Hematopoietic multipotent progenitor cell treated with erythropoietin and hydrocortisone succinate and interleukin-3 and kit ligand, for 17 days (in vitro differentiated cells): ENCODE results near the gene FXYD3.

ENCODE experiments used
- DNase-seq: peaks from one replicate; pipeline ENCODE4 v3.0.0-alpha.2; 2015; ENCODE audit warnings: low spot score

Gene FXYD3, protein sequence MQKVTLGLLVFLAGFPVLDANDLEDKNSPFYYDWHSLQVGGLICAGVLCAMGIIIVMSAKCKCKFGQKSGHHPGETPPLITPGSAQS

GRCh38 chr19:35115177-35115951, at the start of gene FXYD3:
TSS of gene FXYD3 (plus strand) at chr19:35115823. CDS start at chr19:35119377, 3,554 bp downstream.
- DNase-seq: no peak

DNA sequence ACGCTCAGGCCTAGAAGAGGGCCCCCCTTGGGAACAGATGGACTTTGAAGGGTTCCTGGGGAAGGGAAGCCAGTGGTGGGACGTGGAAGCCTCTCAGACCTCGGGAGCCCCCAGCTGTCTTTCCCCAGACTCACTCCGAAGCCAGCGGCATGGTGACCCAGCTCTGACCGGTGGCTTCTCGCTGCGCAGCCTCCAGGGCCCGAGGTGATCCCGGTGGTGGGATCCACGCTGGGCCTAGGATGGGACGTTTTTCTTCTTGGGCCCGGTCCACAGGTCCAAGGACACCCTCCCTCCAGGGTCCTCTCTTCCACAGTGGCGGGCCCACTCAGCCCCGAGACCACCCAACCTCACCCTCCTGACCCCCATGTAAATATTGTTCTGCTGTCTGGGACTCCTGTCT, 49.5 kb upstream of the FXYD3 start:
- no peak for DNase-seq

- DNase-seq: peak; percentile 80
These were observed 48.7 kb upstream of the FXYD3 start for GRCh38 chr19:35066691-35067563.

- DNase-seq: no peak
These were observed 46.5 kb upstream of the FXYD3 start for GRCh38 chr19:35068941-35069634.

DNA sequence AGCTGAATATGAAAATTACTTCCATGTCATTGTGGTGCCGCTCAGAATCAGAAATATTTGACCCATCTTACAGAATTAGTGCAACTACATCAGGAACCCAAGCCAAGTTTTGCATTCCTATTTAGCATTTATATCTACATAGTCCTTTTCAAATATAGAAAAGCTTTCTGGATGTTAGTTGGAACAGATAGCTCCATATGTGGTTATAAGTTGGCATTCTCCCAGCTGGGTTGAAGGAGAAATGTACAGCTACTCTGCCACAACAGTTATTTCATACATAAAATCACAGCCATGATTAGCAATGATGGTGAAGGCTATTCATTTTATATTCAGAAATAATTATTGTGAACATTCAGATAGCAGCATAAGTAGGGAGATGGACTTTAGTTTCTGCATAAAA, 45.9 kb upstream of the FXYD3 start:
- DNase-seq: no peak

GRCh38 chr19:35070471-35070870, 45.2 kb upstream of the FXYD3 start:
- DNase-seq: no peak

GRCh38 chr19:35073516-35073915, 42.1 kb upstream of the FXYD3 start:
- no peak for DNase-seq

DNA sequence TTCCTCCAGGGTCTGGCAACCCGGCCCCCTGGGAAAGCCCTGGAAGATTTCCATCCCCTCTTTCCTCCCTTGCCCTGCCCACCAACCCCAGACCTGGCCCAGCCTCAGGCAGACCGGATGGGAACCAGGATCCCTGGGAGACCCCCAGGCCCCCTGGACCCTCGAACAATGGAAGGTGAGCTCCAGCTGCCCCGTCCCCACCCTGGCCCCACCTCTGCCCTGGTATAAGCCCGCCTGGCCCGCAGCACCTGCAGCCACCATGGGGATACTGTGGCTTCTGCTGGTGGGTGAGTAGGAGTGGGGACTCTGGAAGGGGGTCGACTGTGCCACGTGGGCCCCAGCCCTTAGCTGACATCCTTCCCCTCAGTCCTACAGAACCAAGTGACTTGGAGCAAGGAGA, 41.7 kb upstream of the FXYD3 start:
- no peak for DNase-seq

DNA sequence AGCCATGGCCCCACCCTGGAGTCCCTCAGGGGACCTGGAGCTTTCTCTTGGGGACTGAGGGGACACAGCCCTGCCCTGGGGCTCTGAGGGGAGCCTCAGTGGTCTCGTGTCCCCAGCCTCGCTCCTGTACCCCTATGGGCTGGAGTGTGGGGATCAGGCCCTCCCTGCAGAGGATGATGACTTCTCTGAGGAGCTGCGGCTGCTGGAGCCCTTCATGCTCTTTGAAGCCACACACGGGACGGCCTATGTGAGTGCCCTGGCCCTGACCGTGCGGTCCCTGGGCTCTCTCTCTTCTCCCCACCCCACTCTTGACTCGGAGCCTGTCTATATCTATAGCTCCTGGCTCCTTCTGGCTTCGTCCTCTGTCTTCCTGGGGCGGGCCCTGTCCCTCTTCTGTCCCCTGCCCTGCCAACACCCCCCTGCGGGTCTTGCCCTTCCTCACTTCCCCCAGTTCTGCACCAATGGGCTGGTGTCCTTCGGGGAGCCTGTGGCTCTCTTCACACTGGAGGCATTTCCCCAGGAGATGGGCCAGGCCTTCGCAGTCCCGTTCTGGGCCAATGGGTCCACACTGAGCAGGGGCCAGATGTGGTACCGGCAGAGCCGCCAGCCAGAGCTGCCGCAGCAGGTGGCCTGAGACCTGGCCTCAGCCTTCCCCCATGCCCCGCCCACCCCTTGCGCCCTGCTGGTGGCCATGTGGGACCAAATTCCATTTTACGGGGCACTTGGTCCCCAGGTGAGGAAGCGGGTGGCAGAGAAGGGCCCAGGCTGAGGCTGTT, 41.0 kb upstream of the FXYD3 start:
- DNase-seq: no peak

- DNase-seq: no peak
These were observed 40.2 kb upstream of the FXYD3 start for GRCh38 chr19:35075202-35076025.

- DNase-seq: no peak
These were observed 39.6 kb upstream of the FXYD3 start for GRCh38 chr19:35076026-35076370.

DNA sequence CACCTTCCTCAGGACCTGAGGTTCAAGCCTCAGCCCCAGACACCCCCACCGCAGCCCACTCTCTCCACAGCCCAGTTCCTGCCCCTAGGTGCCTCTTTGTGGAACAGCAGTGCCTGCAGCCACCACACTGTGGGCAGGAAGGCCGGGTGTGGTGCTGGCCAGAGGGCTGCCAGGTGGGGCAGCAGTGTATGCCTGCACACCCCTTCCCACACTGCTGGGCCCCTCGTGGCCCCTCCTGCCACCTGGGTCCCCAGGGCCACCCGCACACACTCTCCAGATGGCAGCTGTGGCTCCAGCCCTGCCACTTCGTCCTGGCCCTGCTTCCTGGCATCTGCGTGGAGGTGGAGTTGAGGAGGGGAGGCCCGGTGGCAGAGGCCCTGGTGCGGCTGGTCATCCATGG, 39.0 kb upstream of the FXYD3 start:
- DNase-seq: no peak

- DNase-seq: no peak
These were observed 38.0 kb upstream of the FXYD3 start for GRCh38 chr19:35077411-35078223.

DNA sequence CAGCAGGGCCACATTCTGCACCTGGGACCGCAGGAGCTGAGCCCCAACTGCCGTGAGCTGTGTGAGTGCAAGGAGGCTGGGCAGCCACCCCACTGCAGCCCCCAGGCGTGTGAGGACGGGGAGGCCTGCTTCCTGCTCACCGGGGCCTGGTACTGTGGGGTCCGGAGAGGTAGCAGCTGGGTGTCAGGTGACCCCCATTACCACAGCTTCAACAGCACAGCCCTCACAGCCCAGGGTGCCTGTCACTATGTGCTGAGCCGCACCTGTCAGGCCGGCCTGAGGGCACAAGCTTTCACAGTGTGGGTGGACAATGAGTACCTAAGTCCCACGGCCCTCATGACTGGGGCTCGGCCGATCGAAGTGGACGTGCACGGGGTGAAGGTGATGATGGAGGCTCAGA, 35.8 kb upstream of the FXYD3 start:
- DNase-seq: no peak

DNA sequence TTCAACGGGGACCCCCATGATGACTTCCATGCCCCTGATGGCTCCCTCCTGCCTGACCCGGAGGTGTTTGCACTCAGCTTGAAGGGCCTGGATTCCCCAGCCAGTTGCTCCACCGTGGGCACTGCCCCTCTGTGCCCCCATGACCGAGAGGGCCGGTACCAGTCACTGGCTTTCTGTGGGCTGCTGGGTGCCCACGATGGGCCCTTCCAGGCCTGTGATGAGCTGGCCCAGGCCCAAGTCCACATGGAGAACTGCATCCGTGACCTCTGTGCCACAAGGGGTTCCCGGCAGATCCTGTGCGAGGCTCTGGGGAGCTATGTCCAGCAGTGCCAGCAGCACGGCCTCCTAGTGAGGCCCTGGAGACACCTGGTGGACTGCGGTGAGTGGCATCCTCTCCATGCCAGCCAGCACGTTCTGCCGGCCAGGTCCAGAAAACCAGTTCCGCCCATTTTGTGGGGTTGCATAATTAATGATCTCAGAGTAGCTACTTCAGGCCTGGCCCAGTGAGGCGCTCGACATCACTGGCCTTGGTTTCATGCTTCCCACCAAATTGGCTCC, 34.9 kb upstream of the FXYD3 start:
- DNase-seq: no peak

DNA sequence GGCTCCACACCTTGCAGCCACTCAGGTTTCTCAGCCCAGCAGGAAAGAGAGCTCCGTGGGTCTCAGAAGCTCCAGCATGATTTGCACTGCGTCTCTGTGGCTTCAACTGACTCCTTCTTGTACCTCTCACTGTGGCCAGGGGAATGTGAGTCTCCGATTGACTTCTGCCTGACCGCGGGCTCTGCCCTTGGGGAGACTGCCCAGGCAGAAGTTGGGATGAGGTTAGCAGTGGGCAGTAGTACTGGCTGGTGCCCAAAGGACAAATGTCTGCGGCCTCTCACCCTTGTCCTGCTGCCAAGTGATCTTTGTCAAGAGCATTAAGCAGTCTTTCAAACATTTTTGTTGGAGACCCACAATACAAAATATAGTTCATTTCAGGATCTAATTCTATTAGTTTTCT, 34.4 kb upstream of the FXYD3 start:
- no peak for DNase-seq

DNA sequence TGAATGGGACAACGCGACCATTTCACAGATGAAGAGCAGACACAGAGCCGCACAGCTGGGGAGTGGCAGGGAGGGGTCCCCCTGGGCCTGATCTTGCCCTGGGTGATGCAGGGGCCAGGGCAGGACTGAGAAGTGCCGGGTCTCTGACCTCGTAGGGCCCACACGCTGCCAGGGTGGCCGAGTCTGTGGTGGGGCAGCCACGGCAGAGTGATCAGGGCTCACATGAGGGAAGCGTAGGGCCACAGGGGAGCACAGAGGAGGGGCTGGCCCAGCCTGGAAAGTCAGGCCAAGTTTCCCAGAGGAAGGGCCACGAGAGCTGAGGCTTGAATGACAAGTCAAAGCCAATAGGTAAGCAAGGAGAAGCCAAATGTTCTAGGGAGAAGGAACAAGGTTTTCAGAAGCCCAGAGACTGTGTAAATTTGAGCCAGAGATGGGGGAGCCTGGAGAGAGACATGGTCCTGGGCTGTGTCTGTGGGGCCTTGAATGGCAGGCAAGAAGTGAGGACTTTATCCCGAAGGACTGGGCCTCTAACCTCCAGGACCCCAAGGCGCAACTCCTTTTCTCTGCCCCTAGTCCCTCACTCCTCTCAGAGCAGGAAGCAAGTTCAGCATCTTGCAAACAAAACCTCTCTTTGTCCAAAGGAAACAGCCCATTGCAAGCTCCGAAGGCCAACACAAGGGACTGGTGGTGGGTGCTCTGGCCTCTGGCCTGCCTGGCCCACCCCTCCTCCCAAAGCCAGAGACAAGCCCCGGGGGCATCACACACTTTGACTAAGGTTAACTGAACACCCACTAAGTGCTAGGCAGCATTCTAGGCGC, 31.7 kb upstream of the FXYD3 start:
- no peak for DNase-seq

DNA sequence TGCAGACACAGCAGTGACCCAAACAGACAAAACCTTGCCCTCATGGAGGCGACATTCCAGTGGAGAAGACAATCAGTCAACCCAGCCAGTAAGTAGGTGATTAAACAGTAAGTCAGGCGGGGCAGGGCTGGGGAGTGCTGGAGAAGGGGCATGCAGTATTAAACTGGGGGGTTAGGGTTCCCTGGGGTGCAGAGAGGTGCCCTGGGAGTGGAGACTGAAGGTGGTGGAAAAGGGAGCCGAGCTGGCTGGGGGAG, 31.2 kb upstream of the FXYD3 start:
- no peak for DNase-seq

- no peak for DNase-seq
These were observed 29.7 kb upstream of the FXYD3 start for GRCh38 chr19:35085947-35086346.
